HG03045 (cell line): Measurements from ENCODE around the gene INSIG1.

Source experiments
- ATAC-seq: cut with Tn5 transposase; IDR thresholded peaks from one replicate; pipeline ENCODE4 v1.9.1; 2021; ENCODE audit warnings: mild to moderate bottlenecking, moderate library complexity; ENCODE audit not compliant: unreplicated experiment

Gene INSIG1

GRCh38 chr7:155300641-155301452 lies 3.2 kb downstream of the INSIG1 start:
- no peak for ATAC-seq

- ATAC-seq, result no peak
Observed at GRCh38 chr7:155303039-155303593, 5.4 kb downstream of the INSIG1 start.

- no peak for ATAC-seq
Observed at GRCh38 chr7:155303897-155304296, 6.2 kb downstream of the INSIG1 start.

- no peak for ATAC-seq
Observed at GRCh38 chr7:155305231-155305904, 7.7 kb downstream of the INSIG1 start.

GRCh38 chr7:155306673-155307470 lies 9.2 kb downstream of the INSIG1 start:
- no peak for ATAC-seq

GRCh38 chr7:155308330-155309020 lies 10.8 kb downstream of the INSIG1 start:
- no peak for ATAC-seq

- ATAC-seq, result no peak
Observed at GRCh38 chr7:155309021-155309338, 11.3 kb downstream of the INSIG1 start.

- no peak for ATAC-seq
Observed at GRCh38 chr7:155310425-155311114, 12.9 kb downstream of the INSIG1 start.

GRCh38 chr7:155311826-155312537 lies 14.3 kb downstream of the INSIG1 start:
- ATAC-seq, result no peak

GRCh38 chr7:155312633-155313032 lies 15.0 kb downstream of the INSIG1 start:
- ATAC-seq, result no peak

- no peak for ATAC-seq
Observed at GRCh38 chr7:155313096-155313495, 15.4 kb downstream of the INSIG1 start.

GRCh38 chr7:155315977-155316376 lies 18.3 kb downstream of the INSIG1 start:
- no peak for ATAC-seq

- ATAC-seq, result no peak
Observed at GRCh38 chr7:155316427-155317113, 18.9 kb downstream of the INSIG1 start.

GRCh38 chr7:155317114-155317434 lies 19.4 kb downstream of the INSIG1 start:
- no peak for ATAC-seq

GRCh38 chr7:155318245-155318644 lies 20.6 kb downstream of the INSIG1 start:
- no peak for ATAC-seq

- no peak for ATAC-seq
Observed at GRCh38 chr7:155322530-155322929, 24.9 kb downstream of the INSIG1 start.

- no peak for ATAC-seq
Observed at GRCh38 chr7:155323001-155323638, 25.4 kb downstream of the INSIG1 start.

GRCh38 chr7:155324012-155324917 lies 26.6 kb downstream of the INSIG1 start:
- no peak for ATAC-seq
